Measurements from ENCODE around the gene ZNF277. TPM values are rescaled to one million over a fixed set of nuclear protein-coding genes. Genes with fewer than 3 reads are reported as not detected.
"Not testable (repeated sequence)": the region's sequence is repeated elsewhere in the genome, so short reads cannot be mapped to it uniquely, and the experiment has no call there.

Gene ZNF277
- total RNA-seq, 2 donors from 2014 or later: 11.2 to 15.0 TPM

- peaks cover 24 to 35% of the 10 kb centered on the region in 2 donors for H3K4me1 Mint-ChIP-seq (ENCODE audit: low read depth in 2 of 2)
- peaks cover 6% of the 10 kb centered on the region for H3K36me3 Mint-ChIP-seq
- no peaks in the 10 kb centered on the region for H3K9me3 Mint-ChIP-seq
- no peak overlapping the region for H3K27ac Mint-ChIP-seq
- ATAC-seq (no peak), DNase-seq (ENCODE audit: low spot score) (no peak)
- no peak overlapping the region for H3K4me3 Mint-ChIP-seq
- no peaks in the 10 kb centered on the region for H3K27me3 Mint-ChIP-seq
These were observed 25.9 kb downstream of the ZNF277 start for GRCh38 chr7:112232212-112232978.

- Mint-ChIP-seq H3K4me1 (ENCODE audit: low read depth in 2 of 2) (peaks cover 25 to 34% of the 10 kb centered on the region in 2 donors), H3K27me3 (no peaks in the 10 kb centered on the region), H3K27ac (no peak overlapping the region), H3K4me3 (no peak overlapping the region), H3K9me3 (no peaks in the 10 kb centered on the region), H3K36me3 (peaks cover 6% of the 10 kb centered on the region)
- no peak for ATAC-seq
- no peak for DNase-seq (ENCODE audit: low spot score)
These were observed 26.7 kb downstream of the ZNF277 start for GRCh38 chr7:112233048-112233697.

GRCh38 chr7:112234147-112234546, 27.7 kb downstream of the ZNF277 start:
- H3K27ac Mint-ChIP-seq: no peak overlapping the region
- H3K36me3 Mint-ChIP-seq: peaks cover 6% of the 10 kb centered on the region
- ATAC-seq: no peak
- H3K9me3 Mint-ChIP-seq: no peaks in the 10 kb centered on the region
- no peak overlapping the region for H3K4me3 Mint-ChIP-seq
- DNase-seq (ENCODE audit: low spot score): no peak
- H3K27me3 Mint-ChIP-seq: no peaks in the 10 kb centered on the region
- peaks cover 20 to 30% of the 10 kb centered on the region in 2 donors for H3K4me1 Mint-ChIP-seq (ENCODE audit: low read depth in 2 of 2)

- Mint-ChIP-seq H3K4me1 (ENCODE audit: low read depth in 2 of 2) (peaks cover 12 to 24% of the 10 kb centered on the region in 2 donors), H3K9me3 (no peaks in the 10 kb centered on the region), H3K27me3 (no peaks in the 10 kb centered on the region), H3K27ac (no peak overlapping the region), H3K36me3 (peaks cover 17% of the 10 kb centered on the region), H3K4me3 (no peak overlapping the region)
- DNase-seq (ENCODE audit: low spot score) (no peak), ATAC-seq (no peak)
These were observed 30.1 kb downstream of the ZNF277 start for GRCh38 chr7:112236597-112236996.

GRCh38 chr7:112238330-112238729, 31.8 kb downstream of the ZNF277 start:
- peaks cover 18% of the 10 kb centered on the region for H3K36me3 Mint-ChIP-seq
- ATAC-seq: no peak

GRCh38 chr7:112238852-112239610, 32.5 kb downstream of the ZNF277 start:
- no peak for ATAC-seq
- Mint-ChIP-seq H3K36me3 (peaks cover 18% of the 10 kb centered on the region), H3K27ac (no peak overlapping the region), H3K9me3 (no peaks in the 10 kb centered on the region), H3K27me3 (no peaks in the 10 kb centered on the region), H3K4me3 (no peak overlapping the region), H3K4me1 (ENCODE audit: low read depth in 2 of 2) (peaks cover 4 to 15% of the 10 kb centered on the region in 2 donors)
- no peak for DNase-seq (ENCODE audit: low spot score)

More at GRCh38 chr7:112238330-112238729, 31.8 kb downstream of the ZNF277 start:
- DNase-seq (ENCODE audit: low spot score): no peak
- Mint-ChIP-seq H3K27ac (no peak overlapping the region), H3K4me1 (ENCODE audit: low read depth in 2 of 2) (peaks cover 4 to 16% of the 10 kb centered on the region in 2 donors), H3K4me3 (no peak overlapping the region), H3K9me3 (no peaks in the 10 kb centered on the region), H3K27me3 (no peaks in the 10 kb centered on the region)

- no peak for DNase-seq (ENCODE audit: low spot score)
- no peak overlapping the region for H3K27ac Mint-ChIP-seq
- no peak overlapping the region for H3K4me3 Mint-ChIP-seq
- no peaks in the 10 kb centered on the region for H3K36me3 Mint-ChIP-seq
- ATAC-seq: no peak
- no peaks in the 10 kb centered on the region for H3K9me3 Mint-ChIP-seq
- H3K27me3 Mint-ChIP-seq: no peaks in the 10 kb centered on the region
- peaks cover 20 to 22% of the 10 kb centered on the region in 2 donors for H3K4me1 Mint-ChIP-seq (ENCODE audit: low read depth in 2 of 2)
These were observed 42.1 kb downstream of the ZNF277 start for GRCh38 chr7:112248598-112248997.

- not testable (repeated sequence) for ATAC-seq; H3K9me3 Mint-ChIP-seq; DNase-seq (ENCODE audit: low spot score); H3K27ac Mint-ChIP-seq; H3K36me3 Mint-ChIP-seq; H3K27me3 Mint-ChIP-seq; H3K4me3 Mint-ChIP-seq
- H3K4me1 Mint-ChIP-seq (ENCODE audit: low read depth in 2 of 2): peaks cover 23 to 27% of the 10 kb centered on the region in 2 donors
These were observed 43.5 kb downstream of the ZNF277 start for GRCh38 chr7:112249967-112250366.

- Mint-ChIP-seq H3K9me3 (no peaks in the 10 kb centered on the region), H3K36me3 (no peaks in the 10 kb centered on the region), H3K27ac (no peak overlapping the region), H3K27me3 (no peaks in the 10 kb centered on the region), H3K4me3 (no peak overlapping the region), H3K4me1 (ENCODE audit: low read depth in 2 of 2) (peaks cover 30 to 33% of the 10 kb centered on the region in 2 donors)
- no peak for DNase-seq (ENCODE audit: low spot score)
- ATAC-seq: no peak
These were observed 45.6 kb downstream of the ZNF277 start for GRCh38 chr7:112252141-112252540.

GRCh38 chr7:112252691-112253090, 46.2 kb downstream of the ZNF277 start:
- ATAC-seq (no peak), DNase-seq (ENCODE audit: low spot score) (no peak)
- Mint-ChIP-seq H3K4me3 (no peak overlapping the region), H3K4me1 (ENCODE audit: low read depth in 2 of 2) (peaks cover 32 to 33% of the 10 kb centered on the region in 2 donors), H3K27me3 (no peaks in the 10 kb centered on the region), H3K36me3 (no peaks in the 10 kb centered on the region), H3K9me3 (no peaks in the 10 kb centered on the region), H3K27ac (no peak overlapping the region)

GRCh38 chr7:112254156-112254555, 47.7 kb downstream of the ZNF277 start:
- no peaks in the 10 kb centered on the region for H3K9me3 Mint-ChIP-seq
- no peaks in the 10 kb centered on the region for H3K36me3 Mint-ChIP-seq
- peaks cover 29 to 33% of the 10 kb centered on the region in 2 donors for H3K4me1 Mint-ChIP-seq (ENCODE audit: low read depth in 2 of 2)
- H3K27ac Mint-ChIP-seq: no peak overlapping the region
- ATAC-seq: no peak
- no peak for DNase-seq (ENCODE audit: low spot score)
- no peaks in the 10 kb centered on the region for H3K27me3 Mint-ChIP-seq
- H3K4me3 Mint-ChIP-seq: no peak overlapping the region

GRCh38 chr7:112254709-112255387, 48.4 kb downstream of the ZNF277 start:
- Mint-ChIP-seq H3K27ac (no peak overlapping the region), H3K9me3 (no peaks in the 10 kb centered on the region), H3K4me3 (no peak overlapping the region), H3K27me3 (no peaks in the 10 kb centered on the region), H3K36me3 (no peaks in the 10 kb centered on the region), H3K4me1 (ENCODE audit: low read depth in 2 of 2) (peaks cover 29 to 33% of the 10 kb centered on the region in 2 donors)
- DNase-seq (ENCODE audit: low spot score) (no peak), ATAC-seq (no peak)

GRCh38 chr7:112255388-112255720, 48.9 kb downstream of the ZNF277 start:
- no peak for ATAC-seq
- DNase-seq (ENCODE audit: low spot score): no peak
- Mint-ChIP-seq H3K4me3 (no peak overlapping the region), H3K9me3 (no peaks in the 10 kb centered on the region), H3K36me3 (no peaks in the 10 kb centered on the region), H3K27ac (no peak overlapping the region), H3K27me3 (no peaks in the 10 kb centered on the region), H3K4me1 (ENCODE audit: low read depth in 2 of 2) (peaks cover 29 to 32% of the 10 kb centered on the region in 2 donors)

All from natural killer cell treated with Interleukin-12 subunit alpha and Interleukin-12 subunit beta and Interleukin-15 and Interleukin-18, amount 100 ng/mL, for 72 hours (primary cell).